Activated effector memory CD4-positive, alpha-beta T cell treated with Interleukin-2 at 50 U/mL for 16 hours (primary cell): ENCODE measurements around the gene AUH.

Source experiments
- DNase-seq: peaks from one replicate; pipeline ENCODE4 v3.0.0-alpha.2; 2020

The AUH gene

GRCh38 chr9:91285729-91286353, 75.9 kb downstream of the AUH start:
- no peak for DNase-seq

DNA sequence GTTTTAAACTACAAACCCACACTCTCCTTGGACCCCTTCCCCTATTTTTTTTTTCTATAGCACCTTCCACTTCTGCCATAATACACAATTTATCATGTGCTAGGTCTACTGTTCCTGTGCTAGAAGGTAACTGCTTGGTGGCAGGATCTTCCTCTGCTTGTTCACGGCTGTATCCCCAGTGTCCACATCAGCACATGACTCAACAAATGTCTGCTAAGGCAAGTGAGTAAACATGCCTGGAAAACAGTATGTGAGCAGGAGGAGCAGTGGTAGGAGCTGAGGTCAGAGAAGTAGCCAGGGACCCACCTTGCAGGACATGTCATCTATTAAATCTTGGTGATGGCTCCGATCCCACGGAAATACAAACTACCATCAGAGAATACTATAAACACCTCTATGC, 79.4 kb downstream of the AUH start:
- no peak for DNase-seq

DNA sequence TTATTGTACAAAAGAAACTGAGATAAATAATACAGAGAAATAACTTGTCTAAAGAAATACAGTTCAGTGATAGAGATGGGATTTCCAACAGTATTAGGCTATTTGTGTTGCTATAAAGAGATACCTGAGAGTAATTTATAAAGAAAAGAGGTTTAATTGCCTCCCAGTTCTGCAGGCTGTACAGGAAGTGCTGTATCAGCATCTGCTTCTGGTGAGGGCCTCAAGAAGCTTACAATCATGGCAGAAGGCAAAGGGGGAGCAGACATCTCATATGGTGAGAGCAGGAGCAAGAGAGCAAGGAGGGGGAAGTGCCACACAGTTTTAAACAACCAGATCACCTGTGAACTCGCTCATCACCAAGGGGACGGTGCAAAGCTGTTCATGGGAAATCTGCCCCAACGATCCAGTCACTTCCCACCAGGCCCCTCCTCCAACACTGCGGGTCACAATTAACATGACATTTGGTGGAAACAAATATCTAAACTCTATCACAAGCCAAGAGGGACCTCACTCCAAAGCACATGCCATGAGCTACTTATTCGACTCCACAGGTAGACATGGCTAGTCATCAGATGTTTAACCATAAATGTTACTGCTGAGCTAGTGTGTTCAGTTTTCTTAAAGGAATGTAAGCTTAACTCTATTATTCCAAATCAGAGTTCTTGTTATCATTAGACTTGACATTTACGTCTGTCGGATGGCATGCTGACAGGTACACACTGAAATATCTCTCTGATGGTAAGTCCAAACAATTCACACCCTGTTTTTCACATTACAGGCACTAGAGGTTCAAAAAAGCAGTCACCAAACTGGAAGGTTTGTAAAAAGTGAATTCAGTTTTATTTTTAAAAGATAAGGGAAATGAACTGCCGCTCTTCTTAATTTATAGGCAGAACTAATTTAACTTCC, 82.2 kb downstream of the AUH start:
- no peak for DNase-seq

DNA sequence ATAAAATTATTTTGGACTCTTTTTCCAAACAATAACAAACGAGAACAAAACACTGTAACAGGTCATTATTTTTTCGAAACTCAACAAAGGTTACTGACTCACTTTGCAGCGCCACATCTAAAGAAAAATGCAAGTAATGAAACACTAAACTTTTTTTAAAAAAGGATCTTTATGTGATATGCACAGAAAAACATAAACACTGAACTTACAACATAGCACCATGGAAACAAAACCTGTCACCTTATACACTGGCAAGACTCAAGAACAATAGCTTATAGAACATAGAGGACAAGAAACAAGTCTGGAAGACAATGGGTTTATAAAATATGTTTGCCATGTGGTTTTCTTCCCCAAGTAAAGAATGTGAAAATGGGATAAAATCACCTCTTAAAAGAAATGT, 85.2 kb downstream of the AUH start:
- DNase-seq, result no peak

DNA sequence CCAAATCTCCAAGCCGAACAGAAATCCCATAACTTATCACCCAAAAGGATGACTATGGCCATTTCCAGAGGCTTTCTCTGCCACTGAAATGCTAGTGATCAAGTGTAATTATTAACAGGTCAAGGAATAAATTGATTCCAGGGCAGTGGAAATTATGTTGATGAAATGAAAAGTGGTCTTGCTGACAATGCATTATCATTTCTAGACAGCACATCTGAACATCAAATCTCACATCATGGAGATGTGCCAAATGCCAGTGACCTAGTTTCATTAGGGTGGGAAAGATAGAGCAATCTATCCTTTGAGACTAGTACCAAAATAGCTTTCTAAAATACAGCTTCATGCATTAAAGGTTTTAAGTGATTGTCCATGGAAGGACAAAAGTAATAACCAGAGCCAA, 86.1 kb downstream of the AUH start:
- DNase-seq, result no peak

- DNase-seq, result no peak
Measured at GRCh38 chr9:91274949-91275492, 86.7 kb downstream of the AUH start.

DNA sequence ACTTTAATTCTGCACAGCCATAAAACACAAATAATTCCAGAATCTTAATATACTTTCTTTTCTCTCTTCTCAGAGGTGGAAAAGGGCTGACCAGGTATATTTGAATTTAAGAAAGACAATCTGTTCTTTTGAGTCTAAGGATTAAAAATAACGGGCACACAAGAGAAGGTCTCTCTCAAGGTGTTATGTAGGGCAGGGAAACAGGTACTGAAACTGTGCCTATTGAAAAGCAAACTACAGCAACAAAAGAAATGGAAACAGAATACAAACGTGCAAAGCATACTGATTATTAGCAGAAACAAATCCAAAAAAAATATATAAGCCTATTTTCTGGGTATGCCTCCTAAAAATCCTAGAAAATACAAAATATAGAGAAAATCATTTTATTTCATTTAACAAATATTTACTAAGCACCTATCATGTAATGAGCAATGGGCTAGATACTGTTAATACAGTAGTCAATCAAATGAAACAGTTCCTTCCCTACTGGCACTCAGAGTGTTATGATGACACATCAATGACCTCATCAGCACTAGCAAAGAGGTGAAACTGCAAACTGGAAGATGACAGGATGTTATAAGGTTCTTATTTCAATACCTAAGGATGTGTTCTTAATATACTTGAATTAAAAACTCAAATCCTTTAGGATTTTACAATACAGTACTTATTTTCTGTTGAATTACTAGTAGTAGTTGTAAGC, 87.7 kb downstream of the AUH start:
- no peak for DNase-seq

DNA sequence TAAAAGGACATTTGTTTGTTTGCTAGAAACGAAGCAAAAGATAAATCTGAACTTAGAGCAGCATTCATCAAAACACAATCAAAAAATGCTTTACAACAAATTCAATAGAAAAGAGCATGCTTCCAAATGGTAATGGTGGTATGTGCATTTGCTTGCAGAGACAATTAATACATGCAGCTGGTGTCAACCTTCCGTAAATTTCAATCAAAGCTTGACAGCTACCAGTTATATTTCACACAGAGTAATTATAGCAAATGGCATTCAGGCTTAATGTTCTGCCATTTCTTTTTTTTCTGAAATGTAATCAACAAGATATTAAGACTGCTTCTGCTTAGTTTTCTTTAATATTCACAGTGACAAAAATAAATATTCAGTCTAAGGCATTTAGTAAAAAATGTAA, 90.6 kb downstream of the AUH start:
- no peak for DNase-seq

DNA sequence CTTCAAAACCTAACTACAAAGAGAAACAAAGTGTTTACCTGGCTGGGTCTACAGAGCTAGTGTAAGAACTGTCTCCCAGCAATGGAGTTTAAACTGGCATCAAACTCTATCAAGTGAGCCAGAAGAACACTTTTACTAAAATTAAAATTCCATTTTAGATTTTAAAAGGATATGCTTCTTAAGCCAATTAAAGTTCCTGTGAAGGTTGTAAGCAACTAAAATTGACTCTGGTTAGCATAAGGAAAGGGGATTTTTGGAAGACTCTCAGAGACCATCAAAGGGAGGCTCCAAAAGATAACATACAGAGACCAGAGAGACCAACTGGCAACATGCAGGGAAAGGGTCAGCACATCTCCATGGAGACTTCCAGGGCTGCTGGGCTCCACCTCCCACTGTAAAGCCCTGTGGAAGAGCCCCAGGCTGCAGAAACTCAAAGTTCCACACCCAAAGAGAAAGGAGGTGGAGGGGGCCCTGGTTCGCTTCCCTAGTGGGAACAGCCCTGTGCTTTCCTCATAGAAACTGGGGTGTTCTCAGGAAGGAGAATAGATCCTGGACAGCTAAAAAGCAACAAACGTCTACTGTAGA, 91.7 kb downstream of the AUH start:
- no peak for DNase-seq

- no peak for DNase-seq
Measured at GRCh38 chr9:91266448-91266847, 95.3 kb downstream of the AUH start.

- DNase-seq, result no peak
Measured at GRCh38 chr9:91265514-91265913, 96.2 kb downstream of the AUH start.

- DNase-seq, result no peak
Measured at GRCh38 chr9:91261417-91261816, 100.3 kb downstream of the AUH start.

- no peak for DNase-seq
Measured at GRCh38 chr9:91259162-91259561, 102.6 kb downstream of the AUH start.

DNA sequence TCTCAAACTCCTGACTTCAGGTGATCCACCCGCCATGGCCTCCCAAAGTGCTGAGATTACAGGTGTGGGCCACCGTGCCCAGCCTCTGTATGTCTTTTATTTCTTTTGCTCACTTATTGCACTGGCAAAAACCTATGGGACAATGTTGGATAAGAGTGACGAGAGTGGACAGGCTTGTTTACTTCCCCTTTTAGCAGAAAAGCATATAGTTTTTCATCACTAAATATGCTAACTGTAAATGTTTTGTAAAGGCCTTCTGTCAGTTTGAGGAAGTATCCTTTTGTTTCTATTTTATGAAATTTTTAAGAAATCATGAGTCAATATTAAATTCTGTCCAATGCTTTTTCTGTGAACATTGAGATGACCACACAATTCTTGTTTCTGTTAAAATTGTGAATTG, 103.3 kb downstream of the AUH start:
- no peak for DNase-seq

- no peak for DNase-seq
Measured at GRCh38 chr9:91256235-91256634, 105.5 kb downstream of the AUH start.

GRCh38 chr9:91255327-91255726, 106.4 kb downstream of the AUH start:
- no peak for DNase-seq

DNA sequence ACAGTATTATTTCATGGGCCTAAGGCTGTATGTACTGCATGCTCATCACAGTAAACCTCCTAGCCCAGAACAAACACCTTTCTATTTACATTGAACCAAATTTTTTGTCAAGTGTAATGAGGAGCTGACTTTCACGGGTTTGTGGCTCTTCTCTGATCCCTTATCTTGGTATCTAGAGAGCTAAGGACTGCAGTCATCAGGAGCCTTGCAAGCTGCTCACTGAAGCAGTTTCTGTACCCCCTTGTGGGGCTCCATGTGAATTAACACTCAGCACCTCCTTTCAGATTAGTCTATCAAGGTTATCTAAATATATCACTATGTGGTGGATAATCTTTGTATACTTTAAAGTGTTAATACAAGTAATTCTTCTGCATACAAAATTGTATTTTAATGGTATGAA, 108.2 kb downstream of the AUH start:
- DNase-seq, result no peak

GRCh38 chr9:91248707-91249106, 113.0 kb downstream of the AUH start:
- no peak for DNase-seq

GRCh38 chr9:91247278-91247677, 114.4 kb downstream of the AUH start:
- DNase-seq, result no peak

DNA sequence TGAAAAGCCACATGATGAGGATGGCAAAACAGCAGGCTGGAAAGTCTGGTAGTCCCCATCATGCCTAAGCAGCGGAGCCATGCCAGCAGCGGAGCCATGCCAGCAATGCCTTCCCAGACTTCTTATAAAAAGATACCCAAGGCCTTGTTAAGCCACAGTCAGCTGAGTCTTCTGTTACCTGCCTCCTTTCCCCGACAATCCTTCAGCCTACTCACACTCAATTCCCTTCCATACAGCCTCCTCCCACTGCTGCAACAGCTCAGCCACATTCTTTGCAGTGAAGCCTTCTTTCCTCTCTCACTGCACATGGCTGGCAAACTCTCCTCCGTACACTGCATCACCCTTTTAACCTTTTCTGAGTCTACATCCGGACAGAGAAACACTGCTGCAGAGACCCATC, 114.9 kb downstream of the AUH start:
- DNase-seq, result no peak

- no peak for DNase-seq
Measured at GRCh38 chr9:91245431-91246313, 116.0 kb downstream of the AUH start.

GRCh38 chr9:91243029-91243428, 118.7 kb downstream of the AUH start:
- DNase-seq, result no peak
